ENCODE measurements around the gene IGBP1.

The IGBP1 gene

GRCh38 chrX:70132224-70132623 lies 1.0 kb upstream of the IGBP1 start:
- no peak for TF ChIP-seq CTCF (IDR thresholded peaks at IDR 0.05; ENCODE audit: borderline replicate concordance, insufficient read depth, low read depth, low read length)
- no peak overlapping the region for H3K4me3 ChIP-seq (ENCODE audit: low read depth, low read length)

GRCh38 chrX:70132877-70133302 lies 357 bp upstream of the IGBP1 start:
- no peak for TF ChIP-seq CTCF (IDR thresholded peaks at IDR 0.05; ENCODE audit: borderline replicate concordance, insufficient read depth, low read depth, low read length)
- peak overlapping the region; percentile 65 for H3K4me3 ChIP-seq (ENCODE audit: low read depth, low read length)

DNA sequence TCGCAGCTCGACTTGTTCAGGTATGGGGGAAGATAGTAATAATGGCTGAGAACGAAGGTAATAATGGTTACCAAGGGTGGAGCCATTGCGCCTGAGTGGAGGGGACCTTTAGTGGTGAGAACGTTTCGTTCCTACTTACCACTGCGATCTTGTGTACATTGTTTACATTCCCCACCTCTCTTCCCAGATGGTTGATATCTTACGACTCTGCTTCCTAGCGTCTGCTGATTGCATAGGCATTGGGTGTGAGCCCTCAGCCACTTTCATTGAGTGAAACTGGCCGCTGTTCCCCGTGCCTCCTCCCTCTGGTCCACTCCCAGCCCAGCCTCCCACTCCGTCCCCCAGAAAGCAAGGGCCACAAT lies 850 bp downstream of the IGBP1 start:
- TF ChIP-seq CTCF (IDR thresholded peaks at IDR 0.05; ENCODE audit: borderline replicate concordance, insufficient read depth, low read depth, low read length), result no peak
- peak overlapping the region; percentile 58 for H3K4me3 ChIP-seq (ENCODE audit: low read depth, low read length)

DNA sequence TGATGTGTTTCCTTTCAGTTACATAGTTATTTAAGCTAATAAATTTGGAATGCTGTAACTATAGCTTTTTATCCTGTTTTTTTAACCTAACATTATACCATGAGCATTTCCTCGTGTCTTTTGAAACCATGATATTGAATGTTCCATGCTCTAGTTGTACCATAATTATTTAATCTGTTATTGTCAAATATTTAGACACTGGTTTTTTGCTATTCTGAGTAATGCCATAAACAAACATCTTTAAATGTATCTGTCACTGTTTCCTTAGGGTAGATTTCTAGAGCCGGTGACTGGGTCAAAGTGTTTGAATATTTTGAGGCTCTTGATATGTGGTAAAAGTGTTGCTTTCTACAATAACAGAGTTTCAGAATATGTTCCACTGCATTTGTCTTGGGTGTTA lies 5.4 kb downstream of the IGBP1 start:
- TF ChIP-seq CTCF (IDR thresholded peaks at IDR 0.05; ENCODE audit: borderline replicate concordance, insufficient read depth, low read depth, low read length), result no peak
- H3K4me3 ChIP-seq (ENCODE audit: low read depth, low read length), result no peak overlapping the region

DNA sequence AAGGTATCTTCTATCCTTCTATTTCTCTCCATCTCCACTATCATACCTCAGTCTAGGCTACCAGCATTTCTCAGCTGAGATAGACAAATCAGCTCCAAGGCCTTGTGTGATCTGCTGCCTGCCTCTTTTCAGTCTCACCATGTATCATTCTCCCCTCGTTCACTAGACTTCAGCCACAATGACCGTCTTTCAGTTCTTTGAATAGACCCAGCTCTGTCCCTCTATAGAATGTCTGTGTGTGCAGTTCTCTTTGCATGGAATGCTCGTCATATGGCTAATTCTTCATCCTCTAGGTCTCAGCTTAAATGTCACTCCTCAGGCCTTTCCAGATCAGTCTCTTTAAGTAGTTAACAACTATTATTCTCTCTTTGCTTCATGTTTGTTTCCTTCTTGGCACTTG lies 6.5 kb downstream of the IGBP1 start:
- H3K4me3 ChIP-seq (ENCODE audit: low read depth, low read length), result no peak overlapping the region
- no peak for TF ChIP-seq CTCF (IDR thresholded peaks at IDR 0.05; ENCODE audit: borderline replicate concordance, insufficient read depth, low read depth, low read length)

DNA sequence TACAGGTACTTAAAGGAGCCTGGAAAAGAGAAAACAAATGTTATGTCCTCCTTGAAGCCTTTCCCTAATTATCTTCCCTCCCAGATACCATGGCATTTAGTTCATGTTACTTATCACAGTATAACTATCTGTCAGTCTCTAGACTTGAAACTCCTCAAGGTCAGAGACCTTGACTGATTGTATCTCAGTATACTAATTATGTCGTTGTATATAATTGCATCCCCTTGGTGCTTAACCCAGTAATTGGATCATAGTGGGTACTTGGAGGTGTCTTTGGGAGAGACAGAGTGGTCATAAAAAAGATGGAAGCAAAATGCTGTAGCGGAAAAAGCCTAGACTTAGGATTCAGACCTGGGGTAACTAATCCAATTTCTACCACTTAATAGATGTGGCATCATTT lies 8.1 kb downstream of the IGBP1 start:
- H3K4me3 ChIP-seq (ENCODE audit: low read depth, low read length), result no peak overlapping the region
- no peak for TF ChIP-seq CTCF (IDR thresholded peaks at IDR 0.05; ENCODE audit: borderline replicate concordance, insufficient read depth, low read depth, low read length)

DNA sequence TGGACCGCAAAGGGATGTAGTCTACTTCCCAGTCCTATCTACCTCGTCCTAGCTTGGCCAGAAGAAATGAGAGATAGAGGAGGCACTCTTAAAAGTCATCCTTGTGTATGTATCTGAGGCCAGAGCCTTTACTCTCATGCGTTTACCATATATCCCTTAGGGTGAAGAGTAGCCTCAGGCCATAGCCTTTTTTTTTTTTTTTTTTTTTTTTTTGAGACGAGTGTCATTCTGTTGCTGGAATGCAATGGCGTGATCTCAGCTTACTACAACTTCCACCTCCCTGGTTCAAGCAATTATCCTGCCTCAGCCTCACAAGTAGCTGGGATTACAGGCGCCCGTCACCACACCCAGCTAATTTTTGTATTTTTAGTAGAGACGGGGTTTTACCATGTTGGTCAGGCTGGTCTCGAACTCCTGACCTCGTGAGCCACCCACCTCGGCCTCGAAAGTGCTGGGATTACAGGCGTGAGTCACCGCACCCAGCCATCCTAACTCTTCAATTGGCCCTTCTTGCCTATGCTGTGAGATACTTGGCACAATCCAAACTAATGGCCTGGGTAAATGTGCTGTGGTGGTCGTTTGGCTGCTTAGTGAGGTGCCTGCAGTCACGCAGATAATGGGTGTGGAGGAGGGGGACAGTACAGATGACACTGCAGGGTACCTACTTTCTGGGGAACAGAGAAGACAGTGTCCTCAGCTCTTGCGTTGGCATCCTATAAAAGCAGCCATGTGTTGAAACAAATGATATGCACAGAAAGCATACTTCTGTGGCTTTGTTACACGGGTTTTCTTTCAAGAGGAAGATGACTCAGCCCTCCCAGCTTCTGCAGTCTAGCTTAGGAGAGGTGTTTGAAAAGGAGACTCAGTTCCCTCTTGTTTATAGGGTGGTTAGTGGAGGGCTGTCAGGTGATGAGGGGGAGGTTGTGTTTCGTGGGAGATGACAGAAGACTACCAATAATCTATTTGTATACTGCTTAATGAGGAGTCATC lies 33.6 kb downstream of the IGBP1 start:
- no peak for TF ChIP-seq CTCF (IDR thresholded peaks at IDR 0.05; ENCODE audit: borderline replicate concordance, insufficient read depth, low read depth, low read length)
- H3K4me3 ChIP-seq (ENCODE audit: low read depth, low read length), result no peak overlapping the region

All from GM12875 (cell line).